HepG2 (cell line): ENCODE results near the gene CCNQ. TPM values are rescaled to one million over a fixed set of nuclear protein-coding genes. Genes with fewer than 3 reads are reported as not detected.

Experiments used
- FOXP4 ChIP-seq: sonication (generic); formaldehyde crosslinking; IDR thresholded peaks from 2 replicates; pipeline ENCODE4 v1.4.0; 2020; ENCODE audit warnings: missing genetic modification reagents
- HNF1B ChIP-seq: sonication (generic); formaldehyde crosslinking; IDR thresholded peaks from 2 replicates; pipeline ENCODE4 v1.5.1; 2020; ENCODE audit warnings: mild to moderate bottlenecking, moderate library complexity, missing genetic modification reagents
- KAT8 ChIP-seq: IDR thresholded peaks from 2 replicates; pipeline ENCODE4 v1.6.1; 2016; ENCODE audit warnings: missing genetic modification reagents, missing compliant biosample characterization
- LRRFIP1 ChIP-seq: sonication (generic); formaldehyde crosslinking; conservative IDR thresholded peaks from 2 replicates; pipeline ENCODE4 v1.4.0; 2020; ENCODE audit warnings: missing genetic modification reagents
- RAD51 ChIP-seq: fragments of 450-650 bp; IDR thresholded peaks from 2 replicates; pipeline ENCODE4 v1.6.1; 2016; ENCODE audit warnings: borderline replicate concordance
- RBM22 ChIP-seq: fragments of 200-400 bp; formaldehyde crosslinking; optimal IDR thresholded peaks from 2 replicates; pipeline ENCODE3; 2017; ENCODE audit warnings: mild to moderate bottlenecking, low read length, moderate library complexity
- SOX13 ChIP-seq, 3 experiments: fragments of 450-650 bp in 1 of 3; sonication (generic) in 1 of 3; formaldehyde crosslinking in 1 of 3; IDR thresholded peaks in 2 of 3; conservative IDR thresholded peaks in 1 of 3; 2 replicates each; pipeline versions ENCODE4 v1.5.0 to v1.6.1; 2016 to 2020; ENCODE audit warnings: antibody characterized with exemption in 1 of 3, mild to moderate bottlenecking in 1 of 3, missing compliant biosample characterization in 1 of 3, missing genetic modification reagents in 1 of 3, moderate library complexity in 1 of 3
- SRY ChIP-seq: sonication (generic); formaldehyde crosslinking; IDR thresholded peaks from 2 replicates; pipeline ENCODE4 v1.8.0; 2022; ENCODE audit warnings: mild to moderate bottlenecking, missing genetic modification reagents
- TBP ChIP-seq: sonication (generic); formaldehyde crosslinking; IDR thresholded peaks from 2 replicates; pipeline ENCODE4 v1.5.0; 2020; ENCODE audit warnings: missing genetic modification reagents
- TEAD2 ChIP-seq: sonication (generic); formaldehyde crosslinking; IDR thresholded peaks from 2 replicates; pipeline ENCODE4 v1.9.0; 2021; ENCODE audit warnings: missing genetic modification reagents
- ZBTB21 ChIP-seq: sonication (generic); formaldehyde crosslinking; IDR thresholded peaks from 2 replicates; pipeline ENCODE4 v1.4.0; 2020; ENCODE audit warnings: missing genetic modification reagents
- ZEB1 ChIP-seq: IDR thresholded peaks from 2 replicates; pipeline ENCODE4 v1.6.1; 2012; ENCODE audit warnings: mild to moderate bottlenecking, low read depth, inconsistent platforms; ENCODE audit not compliant: insufficient replicate concordance
- ZNF180 ChIP-seq: sonication (generic); formaldehyde crosslinking; IDR thresholded peaks from 2 replicates; pipeline ENCODE4 v1.4.0; 2020; ENCODE audit warnings: low read depth, missing genetic modification reagents, borderline replicate concordance
- ZNF24 ChIP-seq: fragments of 450-650 bp; IDR thresholded peaks from 2 replicates; pipeline ENCODE4 v1.6.1; 2017; ENCODE audit warnings: antibody characterized with exemption, mild to moderate bottlenecking
- ZNF367 ChIP-seq: sonication (generic); formaldehyde crosslinking; IDR thresholded peaks from 2 replicates; pipeline ENCODE4 v1.4.0; 2020; ENCODE audit warnings: missing genetic modification reagents, borderline replicate concordance
- ZNF878 ChIP-seq: sonication (generic); formaldehyde crosslinking; IDR thresholded peaks from 2 replicates; pipeline ENCODE4 v1.8.1; 2023; ENCODE audit warnings: mild to moderate bottlenecking, missing genetic modification reagents, moderate library complexity
- polyA plus RNA-seq, 8 experiments: library from polyadenylated mRNA; depleted of rRNA in 3 of 8; stranded (reverse) in 7 of 8; unstranded in 1 of 8; fragments of >200 nt; fragmentation: Illumina TruSeq in 4 of 8; extraction: Trizol in 4 of 8; gene quantifications; 2 replicates each; pipeline versions ENCODE4 v1.2.1 to v1.2.3, GENCODE V29; 2011 to 2016; ENCODE audit warnings: low read depth in 4 of 8, missing spikeins in 1 of 8, mixed read lengths in 1 of 8; ENCODE audit not compliant: insufficient read depth in 1 of 8
- total RNA-seq, 5 experiments: library from RNA; depleted of rRNA; stranded (reverse); fragments of >200 nt; fragmentation: Illumina TruSeq; extraction: Trizol; gene quantifications; 2 replicates each; pipeline ENCODE4 v1.2.3, GENCODE V29; 2016; ENCODE audit warnings: low read depth in 1 of 5
- TF ChIP-seq, protein P1 (sequence below): sonication (generic); formaldehyde crosslinking; IDR thresholded peaks from 2 replicates; pipeline ENCODE4 v1.9.0; 2022; ENCODE audit warnings: missing genetic modification reagents, mild to moderate bottlenecking, borderline replicate concordance
- TF ChIP-seq, protein P2 (sequence below): IDR thresholded peaks from 2 replicates; pipeline ENCODE4 v1.6.1; 2016; ENCODE audit warnings: low read depth, control low read depth

Gene CCNQ
- total and polyA plus RNA-seq, 2 of the 13 experiments (the other 11 are each of a cell fraction or from before 2014, with no cell fraction given): 15.0 to 25.5 TPM

- TF ChIP-seq, protein P1, sequence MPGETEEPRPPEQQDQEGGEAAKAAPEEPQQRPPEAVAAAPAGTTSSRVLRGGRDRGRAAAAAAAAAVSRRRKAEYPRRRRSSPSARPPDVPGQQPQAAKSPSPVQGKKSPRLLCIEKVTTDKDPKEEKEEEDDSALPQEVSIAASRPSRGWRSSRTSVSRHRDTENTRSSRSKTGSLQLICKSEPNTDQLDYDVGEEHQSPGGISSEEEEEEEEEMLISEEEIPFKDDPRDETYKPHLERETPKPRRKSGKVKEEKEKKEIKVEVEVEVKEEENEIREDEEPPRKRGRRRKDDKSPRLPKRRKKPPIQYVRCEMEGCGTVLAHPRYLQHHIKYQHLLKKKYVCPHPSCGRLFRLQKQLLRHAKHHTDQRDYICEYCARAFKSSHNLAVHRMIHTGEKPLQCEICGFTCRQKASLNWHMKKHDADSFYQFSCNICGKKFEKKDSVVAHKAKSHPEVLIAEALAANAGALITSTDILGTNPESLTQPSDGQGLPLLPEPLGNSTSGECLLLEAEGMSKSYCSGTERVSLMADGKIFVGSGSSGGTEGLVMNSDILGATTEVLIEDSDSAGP (CRISPR knock-in tag): peak; percentile 88
- TF ChIP-seq SOX13 (IDR thresholded peaks at IDR 0.05) (0 out of 2 replicates have a peak, but pooled peaks have one; percentile 15), SOX13 (CRISPR knock-in tag; conservative IDR thresholded peaks at IDR 0.05 in 1 of 2, IDR thresholded peaks at IDR 0.05 in 1 of 2) (no peak), SRY (CRISPR knock-in tag) (no peak), RBM22 (peak; percentile 19), KAT8 (CRISPR knock-in tag) (0 out of 2 replicates have a peak, but pooled peaks have one; percentile 29), ZEB1 (no peak), TEAD2 (CRISPR knock-in tag) (no peak), FOXP4 (CRISPR knock-in tag) (no peak), HNF1B (peak; percentile 30; the same call in 1 of the 2 replicates), ZNF878 (CRISPR knock-in tag) (0 out of 2 replicates have a peak, but pooled peaks have one; percentile 69), ZNF180 (CRISPR knock-in tag) (no peak), LRRFIP1 (CRISPR knock-in tag) (no peak), ZNF24 (peak; percentile 70; the same call in 1 of the 2 replicates), TBP (no peak), RAD51 (no peak), ZNF367 (CRISPR knock-in tag) (no peak), ZBTB21 (CRISPR knock-in tag) (no peak)
- TF ChIP-seq, protein P2, sequence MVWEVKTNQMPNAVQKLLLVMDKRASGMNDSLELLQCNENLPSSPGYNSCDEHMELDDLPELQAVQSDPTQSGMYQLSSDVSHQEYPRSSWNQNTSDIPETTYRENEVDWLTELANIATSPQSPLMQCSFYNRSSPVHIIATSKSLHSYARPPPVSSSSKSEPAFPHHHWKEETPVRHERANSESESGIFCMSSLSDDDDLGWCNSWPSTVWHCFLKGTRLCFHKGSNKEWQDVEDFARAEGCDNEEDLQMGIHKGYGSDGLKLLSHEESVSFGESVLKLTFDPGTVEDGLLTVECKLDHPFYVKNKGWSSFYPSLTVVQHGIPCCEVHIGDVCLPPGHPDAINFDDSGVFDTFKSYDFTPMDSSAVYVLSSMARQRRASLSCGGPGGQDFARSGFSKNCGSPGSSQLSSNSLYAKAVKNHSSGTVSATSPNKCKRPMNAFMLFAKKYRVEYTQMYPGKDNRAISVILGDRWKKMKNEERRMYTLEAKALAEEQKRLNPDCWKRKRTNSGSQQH (CRISPR knock-in tag): no peak
Measured at GRCh38 chrX:153622661-153623309, 23.8 kb upstream of the CCNQ start (continued).
